ENCODE data around the gene SCARB2. TPM values are rescaled to one million over a fixed set of nuclear protein-coding genes. Genes with fewer than 3 reads are reported as not detected.
A peak's percentile ranks its signal among the peaks of the same experiment; 100 is the strongest.

Gene SCARB2
- total RNA-seq (100 to 1,000 TPM in 1 of 6 donors, 10 to 100 TPM in 5; 65.4 to 123 (median 73.3) TPM), polyA plus RNA-seq (10 to 100 TPM; 36.8 to 50.7 TPM)

- H3K4me1 ChIP-seq, result peaks cover 26 to 62% (median 43%) of the 10 kb centered on the region in 3 donors
- H3K4me3 ChIP-seq, result peak within 1 kb of the TSS; percentile 55 to 92 (median 83)
- no peaks in the 10 kb centered on the region for H3K36me3 ChIP-seq
- no peak for FAIRE-seq
- no peaks in the 10 kb centered on the region for H3K27me3 ChIP-seq
- H3K27ac ChIP-seq, result peak within 1 kb of the TSS; percentile 94 to 99 (median 96)
- 0% methylated on average over 67 to 94 of the region's 94 CpGs for WGBS, 2 donors
- TF ChIP-seq CTCF (IDR thresholded peaks at IDR 0.05), result no peak
- intact Hi-C loops (cut with DNase I), result no loop called here
- DNase-seq, result peak; percentile 87 to 95 (median 90)
- H3K9me3 ChIP-seq, result no peaks in the 10 kb centered on the region
- ATAC-seq, result peak; percentile 85 to 94 (median 92)
Measured at GRCh38 chr4:76213415-76214176, at the start of gene SCARB2. SCARB2 (minus strand) TSS chr4:76213824; CDS start chr4:76213543, 281 bp downstream.

GRCh38 chr4:76260571-76260970, 46.9 kb upstream of the SCARB2 start:
- WGBS, 2 donors, result 0 to 57% methylated on average over 1 of the region's 1 CpG
- Histone ChIP-seq H3K4me1 (no peaks in the 10 kb centered on the region), H3K4me3 (no peak overlapping the region), H3K27me3 (no peaks in the 10 kb centered on the region), H3K36me3 (peaks cover 0 to 9% (median 0%) of the 10 kb centered on the region in 3 donors), H3K27ac (no peak overlapping the region), H3K9me3 (no peaks in the 10 kb centered on the region)
- no peak for TF ChIP-seq CTCF (IDR thresholded peaks at IDR 0.05)
- intact Hi-C loops (cut with DNase I), result no loop called here
- DNase-seq (no peak), ATAC-seq (no peak), FAIRE-seq (no peak)

- H3K27ac ChIP-seq, result no peak overlapping the region
- intact Hi-C loops (cut with DNase I), result loop anchor here in 1 of 3 donors (10.0 kb wide), 1 partner anchor 47 kb away; the partner anchor contains the start of gene STBD1
- no peaks in the 10 kb centered on the region for H3K27me3 ChIP-seq
- H3K36me3 ChIP-seq, result no peaks in the 10 kb centered on the region
- no peaks in the 10 kb centered on the region for H3K9me3 ChIP-seq
- no peak overlapping the region for H3K4me3 ChIP-seq
- peaks cover 0 to 4% (median under 1%) of the 10 kb centered on the region in 3 donors for H3K4me1 ChIP-seq
- 86 to 91% methylated on average over 3 of the region's 3 CpGs for WGBS, 2 donors
- no peak for TF ChIP-seq CTCF (IDR thresholded peaks at IDR 0.05)
- no peak for DNase-seq
- peak in 1 of 4 donors; percentile 50 for ATAC-seq
- FAIRE-seq, result no peak
Measured at GRCh38 chr4:76257824-76258223, 44.2 kb upstream of the SCARB2 start.

DNA sequence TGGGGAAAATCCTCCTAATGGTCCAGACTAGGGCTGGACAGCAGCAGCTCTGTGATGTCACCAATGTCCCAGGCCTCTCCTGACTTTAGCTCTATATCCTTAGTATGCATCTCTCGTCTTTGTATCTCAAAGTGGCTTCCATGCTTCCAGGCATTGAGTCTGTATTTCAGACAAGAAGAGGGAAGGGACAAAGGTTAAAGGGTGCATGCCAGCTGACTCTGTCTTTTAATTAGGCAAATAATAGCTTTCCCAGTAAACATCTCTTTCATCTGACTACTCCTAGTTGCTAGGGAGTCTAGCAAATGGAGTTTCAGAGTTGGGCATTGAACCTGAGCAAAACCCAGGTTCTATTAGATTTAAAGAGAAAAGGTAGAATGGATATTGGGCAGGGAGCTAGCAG, 43.3 kb upstream of the SCARB2 start:
- Histone ChIP-seq H3K9me3 (no peaks in the 10 kb centered on the region), H3K4me3 (no peak overlapping the region), H3K4me1 (peaks cover 0 to 12% (median 8%) of the 10 kb centered on the region in 3 donors), H3K27me3 (no peaks in the 10 kb centered on the region), H3K27ac (no peak overlapping the region), H3K36me3 (no peaks in the 10 kb centered on the region)
- intact Hi-C loops (cut with DNase I), result loop anchor here in 1 of 3 donors (10.0 kb wide), 1 partner anchor 48 kb away; the partner anchor contains the start of gene STBD1
- no peak for TF ChIP-seq CTCF (IDR thresholded peaks at IDR 0.05)
- ATAC-seq (no peak), FAIRE-seq (no peak), DNase-seq (no peak)
- 72 to 83% methylated on average over 1 of the region's 1 CpG for WGBS, 2 donors

DNA sequence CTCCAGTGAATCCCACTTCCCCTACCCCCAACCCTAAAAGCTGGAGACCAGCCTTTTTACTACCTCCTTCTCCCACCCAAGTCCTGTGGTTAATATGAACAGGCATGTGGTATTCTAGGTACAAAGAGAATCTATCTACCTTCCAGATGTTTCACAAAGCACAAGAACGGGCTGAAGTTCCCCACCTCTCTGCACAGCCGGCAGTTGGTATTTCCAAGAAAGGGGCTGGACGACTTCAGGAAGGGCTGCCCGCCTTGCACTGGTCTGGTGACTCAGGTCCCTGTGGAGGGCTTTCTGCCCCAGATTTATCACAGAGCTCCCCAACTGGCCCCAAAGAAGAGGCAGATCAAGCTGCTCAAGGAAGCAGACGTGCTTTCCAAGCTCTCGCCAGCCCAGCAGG, 42.4 kb upstream of the SCARB2 start:
- intact Hi-C loops (cut with DNase I), result loop anchor here in 1 of 3 donors (10.0 kb wide), 1 partner anchor 49 kb away; the partner anchor contains the start of gene STBD1
- peaks cover 0 to 12% (median 8%) of the 10 kb centered on the region in 3 donors for H3K4me1 ChIP-seq
- no peak for FAIRE-seq
- H3K4me3 ChIP-seq, result no peak overlapping the region
- no peak for DNase-seq
- ATAC-seq, result no peak
- H3K36me3 ChIP-seq, result no peaks in the 10 kb centered on the region
- TF ChIP-seq CTCF (IDR thresholded peaks at IDR 0.05), result no peak
- no peaks in the 10 kb centered on the region for H3K9me3 ChIP-seq
- H3K27me3 ChIP-seq, result no peaks in the 10 kb centered on the region
- no peak overlapping the region for H3K27ac ChIP-seq
- 81 to 91% methylated on average over 6 of the region's 6 CpGs for WGBS, 2 donors
